Subcutaneous abdominal adipose tissue (tissue), 5 donors: ENCODE measurements around the gene GTF2IRD2.
"Not testable (repeated sequence)": the region's sequence is repeated elsewhere in the genome, so short reads cannot be mapped to it uniquely, and the experiment has no call there.

Experiments used
- H3K27ac ChIP-seq: one replicate; pipeline ENCODE4 v1.7.0; 2013; ENCODE audit warnings: low read depth, mild to moderate bottlenecking, inconsistent platforms, low read length, moderate library complexity
- H3K27me3 ChIP-seq, 5 donors: one replicate each; pipeline ENCODE4 v1.7.0; 2013; ENCODE audit warnings: low read length in 5 of 5, inconsistent platforms in 1 of 5; ENCODE audit not compliant: control insufficient read depth in 5 of 5, insufficient read depth in 4 of 5
- H3K36me3 ChIP-seq, 5 donors: one replicate each; pipeline ENCODE4 v1.7.0; 2013; ENCODE audit warnings: low read length in 5 of 5; ENCODE audit not compliant: control insufficient read depth in 5 of 5, insufficient read depth in 5 of 5
- H3K4me1 ChIP-seq, 5 donors: one replicate each; pipeline ENCODE4 v1.7.0; 2013; ENCODE audit warnings: low read length in 5 of 5, mild to moderate bottlenecking in 3 of 5, moderate library complexity in 1 of 5; ENCODE audit not compliant: control insufficient read depth in 5 of 5, insufficient read depth in 5 of 5
- H3K4me3 ChIP-seq, 5 donors: one replicate each; pipeline ENCODE4 v1.7.0; 2013; ENCODE audit warnings: low read length in 5 of 5, low read depth in 1 of 5
- H3K9ac ChIP-seq, 5 donors: one replicate each; pipeline ENCODE4 v1.7.0; 2013; ENCODE audit warnings: low read length in 5 of 5, mild to moderate bottlenecking in 4 of 5, moderate library complexity in 3 of 5
- H3K9me3 ChIP-seq, 5 donors: one replicate each; pipeline ENCODE4 v1.7.0; 2013; ENCODE audit warnings: low read length in 5 of 5; ENCODE audit not compliant: control insufficient read depth in 5 of 5
- donor health status: healthy.
- donor health status: healthy.
- donor health status: healthy.
- donor health status: healthy.
- donor health status: healthy.

GTF2IRD2 gene

GRCh38 chr7:74849853-74850252 is 1.6 kb downstream of the GTF2IRD2 start:
- not testable (repeated sequence) for H3K4me3 ChIP-seq, H3K36me3 ChIP-seq, H3K27me3 ChIP-seq, H3K4me1 ChIP-seq, H3K27ac ChIP-seq, H3K9ac ChIP-seq, H3K9me3 ChIP-seq

GRCh38 chr7:74830411-74830810 is 21.0 kb downstream of the GTF2IRD2 start:
- H3K9ac ChIP-seq, H3K4me3 ChIP-seq, H3K9me3 ChIP-seq, H3K4me1 ChIP-seq, H3K27ac ChIP-seq, H3K27me3 ChIP-seq, H3K36me3 ChIP-seq: not testable (repeated sequence)

- not testable (repeated sequence) for H3K27me3 ChIP-seq, H3K9me3 ChIP-seq
Observed at GRCh38 chr7:74829959-74830358, 21.4 kb downstream of the GTF2IRD2 start.

GRCh38 chr7:74821259-74821658 is 30.1 kb downstream of the GTF2IRD2 start:
- not testable (repeated sequence) for H3K27ac ChIP-seq, H3K9me3 ChIP-seq, H3K36me3 ChIP-seq, H3K9ac ChIP-seq, H3K27me3 ChIP-seq, H3K4me3 ChIP-seq, H3K4me1 ChIP-seq

More at GRCh38 chr7:74829959-74830358, 21.4 kb downstream of the GTF2IRD2 start:
- H3K27ac ChIP-seq, H3K36me3 ChIP-seq, H3K4me3 ChIP-seq, H3K9ac ChIP-seq, H3K4me1 ChIP-seq: not testable (repeated sequence)

GRCh38 chr7:74820146-74820805 is 31.1 kb downstream of the GTF2IRD2 start:
- H3K9me3 ChIP-seq, H3K36me3 ChIP-seq, H3K4me1 ChIP-seq, H3K4me3 ChIP-seq, H3K9ac ChIP-seq, H3K27ac ChIP-seq, H3K27me3 ChIP-seq: not testable (repeated sequence)

GRCh38 chr7:74815882-74816281 is 35.5 kb downstream of the GTF2IRD2 start:
- H3K4me3 ChIP-seq, H3K4me1 ChIP-seq, H3K27me3 ChIP-seq, H3K27ac ChIP-seq, H3K9ac ChIP-seq, H3K9me3 ChIP-seq, H3K36me3 ChIP-seq: not testable (repeated sequence)

- H3K27ac ChIP-seq, H3K9me3 ChIP-seq, H3K27me3 ChIP-seq, H3K4me1 ChIP-seq, H3K9ac ChIP-seq, H3K36me3 ChIP-seq, H3K4me3 ChIP-seq: not testable (repeated sequence)
Observed at GRCh38 chr7:74798644-74799043, 52.8 kb downstream of the GTF2IRD2 start.

GRCh38 chr7:74797848-74798622 is 53.4 kb downstream of the GTF2IRD2 start:
- H3K4me1 ChIP-seq, H3K27ac ChIP-seq, H3K4me3 ChIP-seq, H3K9ac ChIP-seq, H3K36me3 ChIP-seq, H3K9me3 ChIP-seq, H3K27me3 ChIP-seq: not testable (repeated sequence)

- H3K9ac ChIP-seq, H3K27me3 ChIP-seq, H3K4me1 ChIP-seq, H3K9me3 ChIP-seq, H3K36me3 ChIP-seq, H3K27ac ChIP-seq, H3K4me3 ChIP-seq: not testable (repeated sequence)
Observed at GRCh38 chr7:74789200-74789736, 62.1 kb downstream of the GTF2IRD2 start.

- H3K36me3 ChIP-seq, H3K4me3 ChIP-seq, H3K9ac ChIP-seq, H3K27me3 ChIP-seq, H3K9me3 ChIP-seq, H3K27ac ChIP-seq, H3K4me1 ChIP-seq: not testable (repeated sequence)
Observed at GRCh38 chr7:74788369-74789150, 62.8 kb downstream of the GTF2IRD2 start.
